Upper lobe of left lung (tissue), 4 donors: ENCODE data around the gene IPO11.

Experiments
- EP300 ChIP-seq, 4 donors: sonication (generic); formaldehyde crosslinking; IDR thresholded peaks; one replicate each; pipeline ENCODE4 v1.5.1; 2017; ENCODE audit warnings: antibody characterized with exemption in 4 of 4, control low read depth in 2 of 4
- POLR2A ChIP-seq, 4 donors: fragments of 450-650 bp; IDR thresholded peaks; one replicate each; pipeline ENCODE4 v1.5.1; 2016 to 2017; ENCODE audit warnings: antibody characterized with exemption in 4 of 4, mild to moderate bottlenecking in 2 of 4
- POLR2AphosphoS5 ChIP-seq, 2 donors: sonication (generic); formaldehyde crosslinking; IDR thresholded peaks; one replicate each; pipeline ENCODE4 v1.5.1; 2017; ENCODE audit warnings: antibody characterized with exemption in 2 of 2
- TF ChIP-seq, protein P1 (sequence below), 6 experiments: fragments of 450-650 bp in 4 of 6; fragments of 200-600 bp in 2 of 6; sonication (generic) in 2 of 6; IDR thresholded peaks; one replicate each; pipeline ENCODE4 v1.5.1; 2016 to 2019; ENCODE audit warnings: antibody characterized with exemption in 6 of 6

GRCh38 chr5:62536232-62536631 lies 123.7 kb downstream of the IPO11 start:
- TF ChIP-seq POLR2AphosphoS5 (IDR thresholded peaks at IDR 0.05), result no peak
- no peak for TF ChIP-seq POLR2A (IDR thresholded peaks at IDR 0.05)
- TF ChIP-seq, protein P1, sequence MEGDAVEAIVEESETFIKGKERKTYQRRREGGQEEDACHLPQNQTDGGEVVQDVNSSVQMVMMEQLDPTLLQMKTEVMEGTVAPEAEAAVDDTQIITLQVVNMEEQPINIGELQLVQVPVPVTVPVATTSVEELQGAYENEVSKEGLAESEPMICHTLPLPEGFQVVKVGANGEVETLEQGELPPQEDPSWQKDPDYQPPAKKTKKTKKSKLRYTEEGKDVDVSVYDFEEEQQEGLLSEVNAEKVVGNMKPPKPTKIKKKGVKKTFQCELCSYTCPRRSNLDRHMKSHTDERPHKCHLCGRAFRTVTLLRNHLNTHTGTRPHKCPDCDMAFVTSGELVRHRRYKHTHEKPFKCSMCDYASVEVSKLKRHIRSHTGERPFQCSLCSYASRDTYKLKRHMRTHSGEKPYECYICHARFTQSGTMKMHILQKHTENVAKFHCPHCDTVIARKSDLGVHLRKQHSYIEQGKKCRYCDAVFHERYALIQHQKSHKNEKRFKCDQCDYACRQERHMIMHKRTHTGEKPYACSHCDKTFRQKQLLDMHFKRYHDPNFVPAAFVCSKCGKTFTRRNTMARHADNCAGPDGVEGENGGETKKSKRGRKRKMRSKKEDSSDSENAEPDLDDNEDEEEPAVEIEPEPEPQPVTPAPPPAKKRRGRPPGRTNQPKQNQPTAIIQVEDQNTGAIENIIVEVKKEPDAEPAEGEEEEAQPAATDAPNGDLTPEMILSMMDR (IDR thresholded peaks at IDR 0.05), result no peak
- TF ChIP-seq EP300 (IDR thresholded peaks at IDR 0.05), result no peak
